GM18870 (cell line): ENCODE data around the gene GPR108.

ENCODE experiments used
- ATAC-seq: cut with Tn5 transposase; IDR thresholded peaks from one replicate; pipeline ENCODE4 v1.9.1; 2021; ENCODE audit warnings: moderate library complexity; ENCODE audit not compliant: unreplicated experiment

The GPR108 gene

GRCh38 chr19:6737873-6738786 lies 750 bp upstream of the GPR108 start:
- ATAC-seq, result no peak

GRCh38 chr19:6736917-6737283 lies 480 bp downstream of the GPR108 start:
- ATAC-seq, result no peak

GRCh38 chr19:6736169-6736916 lies 1.0 kb downstream of the GPR108 start:
- ATAC-seq, result no peak

DNA sequence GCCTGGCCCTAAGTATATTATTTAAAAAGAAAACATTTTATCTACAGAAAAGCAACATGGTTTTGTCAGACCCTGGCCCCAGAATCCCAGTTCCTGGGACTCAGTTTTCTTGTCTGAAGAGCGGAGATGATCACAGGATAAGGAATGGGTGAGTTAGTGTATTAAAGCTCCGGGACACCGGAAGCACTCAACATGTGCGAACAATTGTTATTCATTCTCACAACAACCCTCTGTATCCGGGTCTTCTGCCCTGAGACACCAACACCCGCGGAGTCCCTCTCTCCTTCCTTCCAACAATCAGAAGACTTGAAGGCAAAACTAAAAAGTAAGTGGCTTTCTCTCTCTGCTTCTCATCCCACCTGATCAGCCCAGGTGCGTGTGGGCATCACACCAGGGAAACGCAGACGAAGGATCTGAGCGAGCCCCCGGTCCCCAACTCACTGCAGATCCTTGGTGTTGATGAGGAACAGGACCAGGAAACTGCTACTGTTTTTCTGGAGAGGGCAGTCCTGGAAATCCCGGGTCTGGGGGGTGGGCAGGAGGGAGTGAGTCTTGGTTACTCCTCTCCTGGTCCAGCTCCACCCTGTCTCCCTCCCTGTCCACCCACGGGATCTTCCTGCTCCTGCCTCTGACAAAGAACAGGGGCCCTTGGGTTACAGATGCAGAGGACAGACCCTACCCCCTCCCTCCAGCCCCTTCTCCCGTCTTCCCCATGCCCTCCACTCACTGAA lies 2.0 kb downstream of the GPR108 start:
- ATAC-seq, result no peak

- ATAC-seq, result no peak
Observed at GRCh38 chr19:6734096-6734696, 3.2 kb downstream of the GPR108 start.

- ATAC-seq, result no peak
Observed at GRCh38 chr19:6733338-6734095, 3.9 kb downstream of the GPR108 start.

GRCh38 chr19:6732803-6733337 lies 4.5 kb downstream of the GPR108 start:
- ATAC-seq, result no peak

DNA sequence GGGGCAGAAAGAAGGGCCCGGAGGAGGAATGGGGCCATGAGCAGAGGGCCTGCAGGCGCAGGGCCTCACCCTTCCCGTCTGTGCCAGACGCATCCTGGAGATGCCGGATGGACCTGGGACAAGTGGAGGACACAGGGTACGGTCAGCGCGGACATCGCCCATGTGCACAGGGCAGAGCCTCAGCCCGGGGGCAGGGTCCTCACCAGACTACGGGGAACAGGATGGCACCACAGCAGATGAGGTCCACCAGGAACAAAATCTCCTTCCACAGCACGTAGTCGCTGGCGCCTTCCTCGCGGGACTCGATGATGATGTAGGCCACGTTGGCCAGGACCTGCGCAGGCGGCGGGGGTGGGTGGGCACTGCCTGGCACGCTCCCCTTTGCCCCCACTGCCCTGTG lies 5.6 kb downstream of the GPR108 start:
- no peak for ATAC-seq

DNA sequence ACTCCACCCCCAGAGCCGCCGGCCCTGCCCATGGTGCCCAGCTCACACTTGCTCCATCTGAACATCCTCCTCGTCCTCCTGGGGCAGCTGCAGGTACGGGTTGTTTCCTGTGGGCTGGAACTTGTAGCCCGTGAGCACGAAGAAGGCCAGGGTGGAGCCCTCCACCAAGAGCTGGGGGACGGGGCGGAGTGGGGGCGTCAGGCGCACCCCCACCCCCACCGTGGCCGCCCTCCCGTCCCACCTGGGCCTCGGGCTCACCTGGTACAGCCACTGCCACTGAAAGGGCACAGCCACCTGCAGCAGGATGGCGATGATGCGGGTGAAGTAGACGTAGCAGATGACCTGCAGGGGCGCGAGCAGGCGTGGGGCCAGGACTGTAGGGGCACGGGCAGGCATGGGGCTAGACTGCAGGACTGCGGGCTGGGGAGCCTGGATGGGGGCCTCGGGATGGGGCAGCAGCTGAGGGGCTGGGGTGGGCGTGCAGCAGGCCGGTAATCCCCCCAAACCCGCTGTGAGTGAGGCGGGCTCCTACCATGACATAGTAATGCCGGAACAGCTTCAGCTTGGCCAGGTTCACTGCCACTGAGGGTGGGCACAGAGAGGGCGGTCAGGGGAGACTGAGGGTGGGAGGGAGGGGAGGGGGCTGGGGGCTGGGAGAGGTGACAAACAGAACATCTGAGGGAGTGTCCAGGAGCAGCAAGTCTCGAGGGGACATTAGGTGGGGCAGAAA lies 6.3 kb downstream of the GPR108 start:
- no peak for ATAC-seq

DNA sequence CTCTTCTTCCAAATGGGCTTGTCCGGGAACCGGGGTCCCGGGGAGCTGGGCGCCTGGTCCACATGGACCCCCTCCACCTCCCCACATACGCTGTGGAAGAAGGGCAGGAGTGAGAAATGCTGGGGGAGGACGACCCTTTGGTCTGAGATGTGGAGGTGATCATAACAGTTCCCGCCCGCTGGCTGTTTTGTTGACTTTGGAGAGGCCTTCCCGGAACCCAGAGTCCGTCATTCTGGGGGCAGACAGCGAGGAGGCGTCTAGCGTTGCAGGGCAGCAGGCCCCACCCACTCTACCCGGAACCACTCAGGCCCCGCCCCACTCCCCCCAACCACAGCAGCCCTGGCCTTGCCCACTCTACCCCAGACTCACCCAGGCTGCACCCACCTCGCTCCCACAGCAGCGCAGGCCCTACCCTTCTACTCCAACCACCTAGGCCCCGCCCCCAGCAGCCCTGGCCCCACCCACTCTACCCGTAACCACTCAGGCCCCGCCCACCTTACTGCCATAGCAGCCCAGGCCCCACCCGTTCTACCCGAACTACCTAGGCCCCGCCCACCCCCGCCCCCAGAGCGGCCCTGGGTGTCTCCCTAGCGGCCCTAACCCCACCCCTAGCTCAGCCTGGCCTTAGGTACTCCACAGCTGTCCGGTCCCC lies 7.1 kb downstream of the GPR108 start:
- ATAC-seq, result no peak

- no peak for ATAC-seq
Observed at GRCh38 chr19:6729573-6730152, 7.7 kb downstream of the GPR108 start.

DNA sequence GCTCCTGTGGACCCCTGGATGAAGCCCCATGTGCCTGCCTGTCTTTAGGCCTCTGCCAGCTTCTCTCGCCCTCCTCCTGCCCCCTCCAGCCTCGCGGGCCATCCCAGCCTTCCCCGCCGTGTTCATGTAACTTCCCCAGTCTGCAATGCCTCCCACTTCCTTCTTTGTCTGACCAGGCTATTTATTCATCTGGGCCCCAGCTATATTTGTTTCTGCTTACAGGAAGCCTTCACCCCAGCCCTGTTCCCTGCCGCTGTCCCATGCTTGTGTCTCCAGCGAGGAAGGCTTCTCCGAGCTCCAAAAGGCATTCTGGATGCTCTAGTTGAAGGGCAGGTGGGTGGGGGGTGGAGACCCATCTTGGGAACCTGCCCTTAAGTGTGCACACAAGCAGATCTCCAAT lies 9.0 kb downstream of the GPR108 start:
- no peak for ATAC-seq

- no peak for ATAC-seq
Observed at GRCh38 chr19:6725513-6726231, 11.7 kb downstream of the GPR108 start.

DNA sequence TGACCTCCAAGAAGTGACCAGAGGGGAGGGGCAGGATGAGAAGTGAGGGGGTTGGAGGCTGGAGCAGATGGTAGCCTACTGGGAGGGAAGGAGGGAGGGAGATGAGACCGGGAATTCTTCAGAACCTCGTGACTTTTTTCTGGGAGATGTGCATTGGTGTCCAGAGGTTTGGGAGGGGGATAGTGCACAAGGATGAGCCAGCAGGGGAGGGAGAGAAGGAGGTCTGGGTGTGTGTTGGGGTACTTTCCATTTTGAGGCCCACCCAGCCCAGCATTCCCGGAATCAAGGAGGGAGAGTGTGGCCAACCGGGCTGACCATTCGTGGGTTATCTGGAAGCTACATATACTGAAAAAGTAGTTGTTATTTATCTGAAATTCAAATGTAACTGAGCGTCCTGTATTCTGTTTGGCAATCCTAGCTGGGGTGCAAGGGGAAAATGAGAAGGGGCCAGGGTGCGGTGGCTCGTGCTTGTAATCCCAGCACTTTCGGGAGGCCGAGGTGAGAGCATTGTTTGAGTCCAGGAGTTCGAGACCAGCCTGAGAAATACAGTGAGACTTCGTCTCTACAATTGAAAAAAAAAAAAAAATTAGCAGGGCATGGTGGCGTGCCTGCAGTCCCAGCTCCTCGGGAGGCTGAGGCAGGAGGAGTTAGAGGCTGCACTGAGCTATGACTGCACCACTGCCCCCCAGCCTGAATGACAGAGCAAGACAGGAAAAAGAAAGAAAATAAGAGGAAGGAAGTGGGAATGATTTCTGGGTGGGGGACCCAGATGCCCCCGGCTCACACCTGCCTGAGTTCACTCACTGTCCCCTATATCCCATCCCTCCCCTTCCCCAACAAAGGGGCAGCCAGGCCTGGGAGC lies 12.5 kb downstream of the GPR108 start:
- no peak for ATAC-seq

GRCh38 chr19:6723738-6724137 lies 13.6 kb downstream of the GPR108 start:
- no peak for ATAC-seq

GRCh38 chr19:6723108-6723618 lies 14.2 kb downstream of the GPR108 start:
- ATAC-seq, result no peak

GRCh38 chr19:6721773-6722172 lies 15.6 kb downstream of the GPR108 start:
- no peak for ATAC-seq
